ENCODE data around the gene INO80. TPM values are rescaled to one million over a fixed set of nuclear protein-coding genes. Genes with fewer than 3 reads are reported as not detected.

The INO80 gene
- total RNA-seq, 2 donors from 2014 or later = 23.0 to 51.2 TPM

- Histone ChIP-seq H3K27ac (peak overlapping the region in 1 of 2 donors; percentile 12), H3K4me3 (no peak overlapping the region), H3K9me3 (no peaks in the 10 kb centered on the region), H3K4me1 (replicated peaks) (no peaks in the 10 kb centered on the region), H3K36me3 (no peaks in the 10 kb centered on the region), H3K27me3 (replicated peaks; ENCODE audit: insufficient read depth) (no peaks in the 10 kb centered on the region)
- intact Hi-C loops (cut with DNase I) = no loop called here
- no peak for DNase-seq (ENCODE audit: low spot score)
- no peak for TF ChIP-seq CTCF (IDR thresholded peaks at IDR 0.05)
- no peak for TF ChIP-seq POLR2A (IDR thresholded peaks at IDR 0.05)
- TF ChIP-seq POLR2AphosphoS5 (IDR thresholded peaks at IDR 0.05) = no peak
- 80% methylated on average over 4 of the region's 4 CpGs for whole genome bisulfite sequencing
These were observed 90.7 kb downstream of the INO80 start for GRCh38 chr15:41025393-41025792.

GRCh38 chr15:41024885-41025284 is 91.2 kb downstream of the INO80 start:
- TF ChIP-seq POLR2AphosphoS5 (IDR thresholded peaks at IDR 0.05) (no peak), CTCF (IDR thresholded peaks at IDR 0.05) (no peak), POLR2A (IDR thresholded peaks at IDR 0.05) (no peak)
- Histone ChIP-seq H3K27ac (no peak overlapping the region), H3K4me1 (replicated peaks) (no peaks in the 10 kb centered on the region), H3K27me3 (replicated peaks; ENCODE audit: insufficient read depth) (no peaks in the 10 kb centered on the region), H3K36me3 (no peaks in the 10 kb centered on the region), H3K4me3 (no peak overlapping the region), H3K9me3 (no peaks in the 10 kb centered on the region)
- intact Hi-C loops (cut with DNase I) = no loop called here
- DNase-seq (ENCODE audit: low spot score) = no peak
- WGBS = 22% methylated on average over 2 of the region's 2 CpGs

- Histone ChIP-seq H3K4me3 (no peak overlapping the region), H3K36me3 (no peaks in the 10 kb centered on the region), H3K4me1 (replicated peaks) (peaks cover 2% of the 10 kb centered on the region), H3K9me3 (no peaks in the 10 kb centered on the region), H3K27ac (no peak overlapping the region), H3K27me3 (replicated peaks; ENCODE audit: insufficient read depth) (no peaks in the 10 kb centered on the region)
- 33% methylated on average over 4 of the region's 4 CpGs for WGBS
- no peak for DNase-seq (ENCODE audit: low spot score)
- TF ChIP-seq CTCF (IDR thresholded peaks at IDR 0.05) = no peak
- TF ChIP-seq POLR2A (IDR thresholded peaks at IDR 0.05) = no peak
- TF ChIP-seq POLR2AphosphoS5 (IDR thresholded peaks at IDR 0.05) = no peak
- intact Hi-C loops (cut with DNase I) = no loop called here
These were observed 91.9 kb downstream of the INO80 start for GRCh38 chr15:41024131-41024530.

GRCh38 chr15:41022487-41023090 is 93.5 kb downstream of the INO80 start:
- no peak for DNase-seq (ENCODE audit: low spot score)
- Histone ChIP-seq H3K27ac (no peak overlapping the region), H3K27me3 (replicated peaks; ENCODE audit: insufficient read depth) (no peaks in the 10 kb centered on the region), H3K36me3 (no peaks in the 10 kb centered on the region), H3K4me1 (replicated peaks) (peaks cover 3% of the 10 kb centered on the region), H3K4me3 (no peak overlapping the region), H3K9me3 (no peaks in the 10 kb centered on the region)
- no peak for TF ChIP-seq POLR2A (IDR thresholded peaks at IDR 0.05)
- TF ChIP-seq CTCF (IDR thresholded peaks at IDR 0.05) = peak in 3 of 4 experiments; percentile 15 to 62 (median 58)
- no peak for TF ChIP-seq POLR2AphosphoS5 (IDR thresholded peaks at IDR 0.05)
- intact Hi-C loops (cut with DNase I) = loop anchor here (1.0 to 2.0 kb wide), 2 partner anchors 82 to 118 kb away; no protein-coding TSS in a partner anchor
- 56% methylated on average over 5 of the region's 5 CpGs for WGBS

- no peaks in the 10 kb centered on the region for H3K36me3 ChIP-seq
- TF ChIP-seq CTCF (IDR thresholded peaks at IDR 0.05) (no peak), POLR2A (IDR thresholded peaks at IDR 0.05) (no peak), POLR2AphosphoS5 (IDR thresholded peaks at IDR 0.05) (no peak)
- no peak for DNase-seq (ENCODE audit: low spot score)
- intact Hi-C loops (cut with DNase I) = no loop called here
- H3K4me1 ChIP-seq (replicated peaks) = peaks cover 7% of the 10 kb centered on the region
- no peaks in the 10 kb centered on the region for H3K27me3 ChIP-seq (replicated peaks; ENCODE audit: insufficient read depth)
- 78% methylated on average over 6 of the region's 6 CpGs for WGBS
- no peak overlapping the region for H3K27ac ChIP-seq
- no peaks in the 10 kb centered on the region for H3K9me3 ChIP-seq
- H3K4me3 ChIP-seq = no peak overlapping the region
These were observed 95.3 kb downstream of the INO80 start for GRCh38 chr15:41020829-41021228.

Measured in prostate gland (tissue), 2 donors.